ENCODE measurements around the gene NAA11.

- TF ChIP-seq CTCF (conservative IDR thresholded peaks at IDR 0.05 in 1 of 2, IDR thresholded peaks at IDR 0.05 in 1 of 2; ENCODE audit: low read depth in 1 of 2, low read length in 2 of 2) (no peak), EZH2 (IDR thresholded peaks at IDR 0.05; ENCODE audit: low read length, missing control alignments) (no peak)
Measured at GRCh38 chr4:79319975-79320374, 5.9 kb downstream of the NAA11 start.
